Astrocyte of the cerebellum (primary cell): ENCODE data around the gene SLAMF7.

ENCODE experiments used
- DNase-seq: peaks from one replicate; pipeline ENCODE4 v3.0.0-alpha.2; 2011; ENCODE audit warnings: low read depth
- H3K4me3 ChIP-seq: 2 replicates; pipeline ENCODE4 v1.5.1; 2011; ENCODE audit warnings: mild to moderate bottlenecking, low read depth, low read length, moderate library complexity
- CTCF ChIP-seq: IDR thresholded peaks from 2 replicates; pipeline ENCODE4 v1.5.1; 2012; ENCODE audit warnings: low read length, low read depth, moderate library complexity, mild to moderate bottlenecking; ENCODE audit errors: missing control alignments
- in situ Hi-C: cut with HindIII; loops from 2 replicates; pipeline ENCODE4 v1.10.0; 2017; ENCODE audit warnings: low sequenced_read_pairs

Gene SLAMF7

DNA sequence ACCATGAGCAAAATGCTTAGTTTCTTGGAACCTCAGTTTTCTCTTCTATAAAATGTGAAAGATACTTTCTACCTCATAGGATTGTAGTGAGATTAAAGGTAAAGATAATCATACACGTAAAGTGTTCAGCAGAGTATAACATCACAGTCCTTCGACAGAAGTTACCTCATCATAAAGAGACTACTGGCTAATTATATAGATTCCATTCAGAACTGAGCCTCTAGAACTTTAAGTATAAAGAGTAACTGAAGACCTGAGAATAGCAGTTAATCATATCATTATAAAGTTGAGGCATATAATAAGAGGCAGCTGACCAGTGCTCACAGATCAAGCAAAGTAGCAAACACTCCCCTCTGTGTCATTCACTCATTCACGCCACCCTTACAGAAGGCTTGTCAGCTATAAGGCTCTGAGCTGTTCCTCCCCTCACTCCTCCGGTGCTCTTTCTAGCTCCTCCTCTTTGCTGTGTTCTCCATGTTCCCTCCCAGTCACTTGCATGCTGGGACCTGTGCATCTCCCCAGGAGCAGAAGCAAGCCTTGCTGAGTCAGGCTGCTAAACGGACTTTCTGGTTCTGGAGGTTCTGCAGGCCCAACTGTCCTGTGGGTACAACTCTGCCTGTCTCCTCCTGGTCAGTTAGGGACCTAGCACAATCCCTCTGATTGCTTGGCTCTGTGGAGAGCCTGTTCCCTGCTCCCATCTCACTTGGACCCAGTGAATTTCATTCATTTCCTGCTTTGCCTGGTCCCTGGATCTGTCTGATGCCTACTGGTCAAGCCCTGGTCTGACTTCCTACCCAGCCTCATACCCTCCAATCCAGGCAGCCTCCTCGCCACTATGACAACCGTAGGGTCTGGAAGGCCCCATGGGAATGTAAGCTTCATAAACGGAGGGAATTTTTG lies 28.6 kb downstream of the SLAMF7 start:
- H3K4me3 ChIP-seq, result no peak overlapping the region
- in situ Hi-C loops, result no loop called here
- TF ChIP-seq CTCF, result no peak
- no peak for DNase-seq

GRCh38 chr1:160768295-160768657 lies 29.2 kb downstream of the SLAMF7 start:
- no peak for DNase-seq
- TF ChIP-seq CTCF, result no peak
- in situ Hi-C loops, result no loop called here
- no peak overlapping the region for H3K4me3 ChIP-seq

DNA sequence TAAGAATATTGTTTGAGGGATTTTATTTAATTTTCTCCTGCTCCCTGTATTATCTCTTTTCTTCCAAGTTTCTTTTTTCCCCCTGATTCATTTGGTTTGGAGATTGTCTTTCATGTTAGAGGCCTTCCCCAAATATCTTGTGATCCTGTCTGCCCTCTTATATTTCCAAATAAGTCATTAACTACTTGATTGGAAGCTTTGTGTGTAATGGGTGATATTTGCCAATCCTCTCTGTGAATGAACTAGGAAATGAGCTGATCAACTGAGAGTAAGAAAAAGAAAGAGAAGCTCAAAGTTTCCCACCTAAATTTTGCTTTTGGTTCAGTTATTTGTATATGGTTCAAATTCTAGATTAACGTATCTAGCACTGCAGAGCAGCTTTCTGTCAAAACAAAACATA lies 33.3 kb downstream of the SLAMF7 start:
- DNase-seq, result no peak
- no peak overlapping the region for H3K4me3 ChIP-seq
- in situ Hi-C loops, result no loop called here
- no peak for TF ChIP-seq CTCF

DNA sequence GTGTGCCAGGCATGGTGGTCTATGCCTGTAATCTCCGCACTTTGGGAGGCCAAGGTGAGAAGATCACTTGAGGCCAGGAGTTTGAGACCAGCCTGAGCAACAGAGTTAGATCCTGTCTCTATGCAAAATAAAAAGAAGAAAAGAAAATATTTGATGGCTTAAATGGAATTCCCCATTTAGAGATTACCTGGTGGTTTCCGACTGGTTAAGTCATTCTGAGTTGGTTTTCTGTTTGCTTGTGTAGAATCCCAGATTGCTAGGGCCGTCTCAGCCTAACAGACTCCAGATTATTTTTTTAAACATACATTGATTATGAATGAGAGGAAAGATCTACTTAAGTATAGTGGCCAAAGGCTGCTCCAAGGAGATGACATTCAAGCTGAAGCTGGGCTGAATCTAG lies 34.0 kb downstream of the SLAMF7 start:
- DNase-seq, result no peak
- no peak overlapping the region for H3K4me3 ChIP-seq
- in situ Hi-C loops, result no loop called here
- TF ChIP-seq CTCF, result no peak

GRCh38 chr1:160774886-160775719 lies 36.1 kb downstream of the SLAMF7 start:
- DNase-seq, result no peak
- in situ Hi-C loops, result no loop called here
- no peak overlapping the region for H3K4me3 ChIP-seq
- no peak for TF ChIP-seq CTCF

GRCh38 chr1:160776178-160776577 lies 37.1 kb downstream of the SLAMF7 start:
- no peak for DNase-seq
- no peak overlapping the region for H3K4me3 ChIP-seq
- TF ChIP-seq CTCF, result no peak
- in situ Hi-C loops, result no loop called here
